GM12878 (cell line): ENCODE data around the gene CALHM4. TPM values are rescaled to one million over a fixed set of nuclear protein-coding genes. Genes with fewer than 3 reads are reported as not detected.
A peak's percentile ranks its signal among the peaks of the same experiment; 100 is the strongest.

Experiments used
- ATAC-seq: fragments of 200-7000 bp; cut with Tn5 transposase; 3 replicates; pipeline ENCODE4 v1.9.1; 2020; ENCODE audit warnings: mild to moderate bottlenecking, moderate library complexity
- BruUV-seq: library from RNA; stranded (reverse); fragments of 400-500 nt; replicated peaks from 2 replicates; lab custom pipeline; 2021; lab: Mats Ljungman, UMichigan
- CTCF ChIA-PET: fragments of 300-600 bp; sonication (Branson Sonifier 250); formaldehyde crosslinking; extraction: SDS; loops from one replicate; lab custom pipeline; 2021; ENCODE audit warnings: inconsistent platforms; lab: Yijun Ruan, JAX
- POLR2A ChIA-PET: fragments of 350-600 bp; formaldehyde crosslinking; extraction: SDS; loops from one replicate; lab custom pipeline; 2021; ENCODE audit warnings: inconsistent platforms; lab: Charles Lee
- RAD21 ChIA-PET: fragments of 300-600 bp; sonication (Branson Sonifier 250); formaldehyde crosslinking; loops from one replicate; lab custom pipeline; 2023; ENCODE audit warnings: antibody characterized with exemption; ENCODE audit not compliant: unreplicated experiment; lab: Charles Lee
- SMC1A ChIA-PET: fragments of 300-600 bp; sonication (Branson Sonifier 250); formaldehyde crosslinking; loops from one replicate; lab custom pipeline; 2023; ENCODE audit not compliant: unreplicated experiment, uncharacterized antibody; lab: Charles Lee
- DNase-seq: peaks from one replicate; pipeline ENCODE4 v3.0.0-alpha.2; 2011; ENCODE audit warnings: low read depth, low spot score
- FAIRE-seq: peaks from 3 replicates; lab custom pipeline; 2011; peaks lifted over from hg19 to GRCh38; lab: Jason Lieb, UNC
- H2AFZ ChIP-seq: 2 replicates; pipeline ENCODE4 v1.6.0; 2011; ENCODE audit warnings: low read depth, low read length, control low read depth; ENCODE audit not compliant: control insufficient read depth
- H3K27ac ChIP-seq: 2 replicates; pipeline ENCODE4 v1.5.1; 2011; ENCODE audit warnings: control low read depth; ENCODE audit not compliant: control insufficient read depth, insufficient read depth
- H3K27me3 ChIP-seq, 2 experiments: replicated peaks in 1 of 2; 2 replicates each; pipeline versions ENCODE4 v1.6.0 to v1.6.1; 2011; ENCODE audit warnings: low read length in 1 of 2; ENCODE audit not compliant: control insufficient read depth in 2 of 2, insufficient read depth in 2 of 2
- H3K36me3 ChIP-seq, 2 experiments: 2 replicates each; pipeline ENCODE4 v1.5.1; 2011; ENCODE audit warnings: low read length in 1 of 2; ENCODE audit not compliant: control insufficient read depth in 2 of 2, insufficient read depth in 2 of 2
- H3K4me1 ChIP-seq: 2 replicates; pipeline ENCODE4 v1.6.1; 2011; ENCODE audit warnings: mild to moderate bottlenecking, low read length, moderate library complexity, mixed read lengths; ENCODE audit not compliant: control insufficient read depth, insufficient read depth
- H3K4me2 ChIP-seq: 2 replicates; pipeline ENCODE4 v1.6.0; 2011; ENCODE audit warnings: control low read depth; ENCODE audit not compliant: control insufficient read depth, insufficient read depth
- H3K4me3 ChIP-seq: fragments of 200-600 bp; sonication (generic); 2 replicates; pipeline ENCODE4 v1.5.1; 2016
- H3K79me2 ChIP-seq: 2 replicates; pipeline ENCODE4 v1.6.0; 2011; ENCODE audit warnings: low read length; ENCODE audit not compliant: control insufficient read depth, insufficient read depth
- H3K9ac ChIP-seq: 2 replicates; pipeline ENCODE4 v1.8.0; 2011; ENCODE audit warnings: low read length, control low read depth, mixed read lengths; ENCODE audit not compliant: control insufficient read depth, insufficient read depth
- H3K9me3 ChIP-seq: replicated peaks from 3 replicates; pipeline ENCODE4 v1.5.1; 2011; ENCODE audit warnings: mild to moderate bottlenecking, low read length; ENCODE audit not compliant: control insufficient read depth, insufficient read depth
- H4K20me1 ChIP-seq: 2 replicates; pipeline ENCODE4 v1.6.0; 2011; ENCODE audit not compliant: control insufficient read depth, insufficient read depth
- KLF5 ChIP-seq: fragments of 450-650 bp; IDR thresholded peaks from 2 replicates; pipeline ENCODE4 v1.6.1; 2014; ENCODE audit warnings: mild to moderate bottlenecking; ENCODE audit not compliant: partially characterized antibody
- MXI1 ChIP-seq: fragments of 150-350 bp; IDR thresholded peaks from 2 replicates; pipeline ENCODE4 v1.6.1; 2011; ENCODE audit warnings: low read depth, mild to moderate bottlenecking, inconsistent platforms, low read length, improper control_type of control experiment
- NBN ChIP-seq: fragments of 450-650 bp; IDR thresholded peaks from 2 replicates; pipeline ENCODE4 v1.6.1; 2016
- NR2C1 ChIP-seq: fragments of 450-650 bp; IDR thresholded peaks from 2 replicates; pipeline ENCODE4 v1.6.1; 2017; ENCODE audit warnings: antibody characterized with exemption, mild to moderate bottlenecking, moderate library complexity
- SREBF2 ChIP-seq: IDR thresholded peaks from 2 replicates; pipeline ENCODE4 v1.6.1; 2012; ENCODE audit warnings: mild to moderate bottlenecking, low read length
- SUZ12 ChIP-seq: fragments of 200-600 bp; sonication (generic); IDR thresholded peaks from one replicate; pipeline ENCODE4 v1.6.1; 2018; ENCODE audit warnings: antibody characterized with exemption, mild to moderate bottlenecking; ENCODE audit not compliant: unreplicated experiment
- WGBS: methylation state at CpG from one replicate; pipeline ENCODE4 v1.1.6; 2016; ENCODE audit warnings: low lambda C conversion rate; ENCODE audit not compliant: insufficient replicate concordance, insufficient coverage; ENCODE audit errors: missing lambda C conversion rate; 5-methylcytosine and 5-hydroxymethylcytosine counted together
- in situ Hi-C: fragments of 300-500 bp; cut with MboI; formaldehyde crosslinking; loops from 9 replicates; pipeline ENCODE4 v1.14.3; 2018; ENCODE audit warnings: mixed read lengths
- intact Hi-C: fragments of 100-400 bp; cut with micrococcal nuclease; formaldehyde crosslinking; loops from one replicate; pipeline ENCODE4 v1.14.2; 2022; ENCODE audit not compliant: unreplicated experiment
- polyA plus RNA-seq, 11 experiments: library from polyadenylated mRNA; depleted of rRNA in 4 of 11; unstranded in 6 of 11; stranded (reverse) in 5 of 11; fragments of >200 nt; fragmentation: Nextera tagmentation in 4 of 11; fragmentation: Illumina TruSeq in 1 of 11; extraction: Ambion mirVana in 4 of 11; extraction: Trizol in 1 of 11; gene quantifications; 1 replicate in 1 of 11; 2 replicates in 10 of 11; pipeline versions ENCODE4 v1.2.1 to v1.2.3, GENCODE V29; 2011 to 2016; ENCODE audit warnings: inconsistent platforms in 2 of 11, missing spikeins in 2 of 11, low read depth in 1 of 11
- total RNA-seq, 4 experiments: library from RNA; depleted of rRNA in 3 of 4; stranded (reverse); fragments of >200 nt in 3 of 4; fragmentation: Illumina TruSeq in 1 of 4; extraction: Trizol in 1 of 4; gene quantifications; 2 replicates each; pipeline versions ENCODE4 v1.2.1 to v1.2.3, GENCODE V29; 2013 to 2021
- TF ChIP-seq, protein P1 (sequence below): fragments of 150-350 bp; IDR thresholded peaks from 2 replicates; pipeline ENCODE4 v1.6.1; 2016; ENCODE audit warnings: low read depth, low read length
- TF ChIP-seq, protein P2 (sequence below): fragments of 450-650 bp; formaldehyde crosslinking; IDR thresholded peaks from 2 replicates; pipeline ENCODE4 v1.4.0; 2020; ENCODE audit warnings: mild to moderate bottlenecking, moderate library complexity
- TF ChIP-seq, protein P3 (sequence below): IDR thresholded peaks from 2 replicates; pipeline ENCODE4 v1.6.1; 2011; ENCODE audit warnings: mild to moderate bottlenecking, low read depth, low read length, moderate library complexity; ENCODE audit not compliant: insufficient replicate concordance
- TF ChIP-seq, protein P4 (sequence below): fragments of 150-350 bp; IDR thresholded peaks from 2 replicates; pipeline ENCODE4 v1.6.1; 2014; ENCODE audit warnings: mild to moderate bottlenecking, low read depth, low read length

The CALHM4 gene
- total and polyA plus RNA-seq, 10 of the 15 experiments (the other 5 are each of a cell fraction or from before 2014, with no cell fraction given), result not detected

DNA sequence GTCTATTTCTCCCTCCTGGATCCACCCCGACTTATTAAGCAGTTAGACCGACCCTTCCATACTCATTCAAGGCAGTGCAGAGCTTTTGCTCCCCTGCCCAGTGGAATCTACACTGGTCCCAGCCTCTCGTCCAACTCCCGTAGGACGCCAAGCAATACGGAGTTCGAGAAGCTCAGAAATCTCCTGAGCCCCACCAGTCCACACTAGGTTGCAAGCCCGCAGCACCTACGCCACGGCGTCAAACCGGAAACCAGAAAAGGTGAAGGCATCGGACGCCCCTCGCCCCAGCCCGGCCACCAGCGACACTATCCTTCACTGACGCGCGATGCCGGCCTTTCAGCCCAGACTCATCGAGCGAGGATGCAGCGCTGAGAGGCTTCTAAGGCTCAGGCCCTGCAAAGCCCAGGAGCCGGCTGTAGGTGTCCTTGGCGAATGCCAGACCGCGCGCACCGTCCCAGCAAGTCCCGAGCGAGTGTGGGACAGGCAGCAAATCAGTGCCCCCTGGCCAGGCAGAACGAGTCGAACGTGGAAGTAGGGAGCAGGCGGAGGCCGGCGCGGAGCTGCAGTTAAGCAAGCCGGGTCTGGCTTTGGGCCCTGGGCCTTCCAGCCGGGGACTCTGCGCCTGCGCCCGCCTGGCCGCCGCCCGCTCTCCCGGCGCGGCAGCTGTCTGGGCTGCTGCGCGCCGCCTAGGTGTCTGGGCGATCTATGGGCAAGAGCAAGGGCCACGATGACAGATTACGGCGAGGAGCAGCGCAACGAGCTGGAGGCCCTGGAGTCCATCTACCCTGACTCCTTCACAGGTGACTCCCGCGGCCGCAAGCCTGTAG is 17.5 kb downstream of the CALHM4 start, which contains the start of gene RWDD1:
TSS of gene RWDD1 (plus strand) at position 649 of the 827 bp plus-strand sequence. CDS start at position 728, 79 bp downstream.
- in situ Hi-C loops, result no loop called here
- no peaks in the 10 kb centered on the region for H4K20me1 ChIP-seq
- ChIA-PET RAD21 (interaction anchor here (0.9 to 2.4 kb wide), 6 partner anchors 10 to 300 kb away, joined by 3 to 7 read pairs (median 3); partner anchors contain the start of gene TSPYL1), SMC1A (interaction anchor here (1.1 to 3.4 kb wide), 10 partner anchors 8 to 333 kb away, joined by 3 to 18 read pairs (median 6); partner anchors contain the start of gene TSPYL1), CTCF (interaction anchor here (0.7 to 3.5 kb wide), 18 partner anchors 8 to 353 kb away, joined by 3 to 17 read pairs (median 5); partner anchors contain the start of genes RSPH4A and TSPYL4), POLR2A (interaction anchor here (0.6 to 1.7 kb wide), 11 partner anchors 11 to 470 kb away, joined by 3 to 11 read pairs (median 4); partner anchors contain the start of genes DSE, NT5DC1, TSPYL1 and TSPYL4)
- H3K27me3 ChIP-seq, result no peaks in the 10 kb centered on the region
- peaks cover 5% of the 10 kb centered on the region; the same call in 1 of the 2 replicates for H3K4me1 ChIP-seq
- peak within 1 kb of the TSS; percentile 95 for H3K9ac ChIP-seq
- no TSS peak for BruUV-seq
- peak within 1 kb of the TSS; percentile 88 for H3K4me3 ChIP-seq
- H3K9me3 ChIP-seq, result no peaks in the 10 kb centered on the region
- peak; percentile 89 for FAIRE-seq
- peak within 1 kb of the TSS; percentile 76 for H3K4me2 ChIP-seq
- H3K36me3 ChIP-seq, result 0 out of 4 replicates have a peak, but pooled peaks cover 0 to 3% of the 10 kb centered on the region in 2 experiments
- peak; percentile 94 for ATAC-seq
- DNase-seq, result peak; percentile 95
- H3K27ac ChIP-seq, result peak within 1 kb of the TSS; percentile 81
- peaks cover 41% of the 10 kb centered on the region for H3K79me2 ChIP-seq
- under 1% methylated on average over 59 of the region's 62 CpGs for WGBS
- intact Hi-C loops, result loop anchor here (2.0 to 5.0 kb wide), 2 partner anchors 110 to 294 kb away; partner anchors contain the start of genes KPNA5 and TSPYL1
- peak within 1 kb of the TSS; percentile 88 for H2AFZ ChIP-seq
- TF ChIP-seq NR2C1 (peak; percentile 56), MXI1 (peak; percentile 91), SREBF2 (no peak), NBN (peak; percentile 95; the same call in 1 of the 2 replicates), KLF5 (peak; percentile 94), SUZ12 (no peak)
- TF ChIP-seq, protein P1, sequence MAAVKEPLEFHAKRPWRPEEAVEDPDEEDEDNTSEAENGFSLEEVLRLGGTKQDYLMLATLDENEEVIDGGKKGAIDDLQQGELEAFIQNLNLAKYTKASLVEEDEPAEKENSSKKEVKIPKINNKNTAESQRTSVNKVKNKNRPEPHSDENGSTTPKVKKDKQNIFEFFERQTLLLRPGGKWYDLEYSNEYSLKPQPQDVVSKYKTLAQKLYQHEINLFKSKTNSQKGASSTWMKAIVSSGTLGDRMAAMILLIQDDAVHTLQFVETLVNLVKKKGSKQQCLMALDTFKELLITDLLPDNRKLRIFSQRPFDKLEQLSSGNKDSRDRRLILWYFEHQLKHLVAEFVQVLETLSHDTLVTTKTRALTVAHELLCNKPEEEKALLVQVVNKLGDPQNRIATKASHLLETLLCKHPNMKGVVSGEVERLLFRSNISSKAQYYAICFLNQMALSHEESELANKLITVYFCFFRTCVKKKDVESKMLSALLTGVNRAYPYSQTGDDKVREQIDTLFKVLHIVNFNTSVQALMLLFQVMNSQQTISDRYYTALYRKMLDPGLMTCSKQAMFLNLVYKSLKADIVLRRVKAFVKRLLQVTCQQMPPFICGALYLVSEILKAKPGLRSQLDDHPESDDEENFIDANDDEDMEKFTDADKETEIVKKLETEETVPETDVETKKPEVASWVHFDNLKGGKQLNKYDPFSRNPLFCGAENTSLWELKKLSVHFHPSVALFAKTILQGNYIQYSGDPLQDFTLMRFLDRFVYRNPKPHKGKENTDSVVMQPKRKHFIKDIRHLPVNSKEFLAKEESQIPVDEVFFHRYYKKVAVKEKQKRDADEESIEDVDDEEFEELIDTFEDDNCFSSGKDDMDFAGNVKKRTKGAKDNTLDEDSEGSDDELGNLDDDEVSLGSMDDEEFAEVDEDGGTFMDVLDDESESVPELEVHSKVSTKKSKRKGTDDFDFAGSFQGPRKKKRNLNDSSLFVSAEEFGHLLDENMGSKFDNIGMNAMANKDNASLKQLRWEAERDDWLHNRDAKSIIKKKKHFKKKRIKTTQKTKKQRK, result peak; percentile 50
- TF ChIP-seq, protein P2, sequence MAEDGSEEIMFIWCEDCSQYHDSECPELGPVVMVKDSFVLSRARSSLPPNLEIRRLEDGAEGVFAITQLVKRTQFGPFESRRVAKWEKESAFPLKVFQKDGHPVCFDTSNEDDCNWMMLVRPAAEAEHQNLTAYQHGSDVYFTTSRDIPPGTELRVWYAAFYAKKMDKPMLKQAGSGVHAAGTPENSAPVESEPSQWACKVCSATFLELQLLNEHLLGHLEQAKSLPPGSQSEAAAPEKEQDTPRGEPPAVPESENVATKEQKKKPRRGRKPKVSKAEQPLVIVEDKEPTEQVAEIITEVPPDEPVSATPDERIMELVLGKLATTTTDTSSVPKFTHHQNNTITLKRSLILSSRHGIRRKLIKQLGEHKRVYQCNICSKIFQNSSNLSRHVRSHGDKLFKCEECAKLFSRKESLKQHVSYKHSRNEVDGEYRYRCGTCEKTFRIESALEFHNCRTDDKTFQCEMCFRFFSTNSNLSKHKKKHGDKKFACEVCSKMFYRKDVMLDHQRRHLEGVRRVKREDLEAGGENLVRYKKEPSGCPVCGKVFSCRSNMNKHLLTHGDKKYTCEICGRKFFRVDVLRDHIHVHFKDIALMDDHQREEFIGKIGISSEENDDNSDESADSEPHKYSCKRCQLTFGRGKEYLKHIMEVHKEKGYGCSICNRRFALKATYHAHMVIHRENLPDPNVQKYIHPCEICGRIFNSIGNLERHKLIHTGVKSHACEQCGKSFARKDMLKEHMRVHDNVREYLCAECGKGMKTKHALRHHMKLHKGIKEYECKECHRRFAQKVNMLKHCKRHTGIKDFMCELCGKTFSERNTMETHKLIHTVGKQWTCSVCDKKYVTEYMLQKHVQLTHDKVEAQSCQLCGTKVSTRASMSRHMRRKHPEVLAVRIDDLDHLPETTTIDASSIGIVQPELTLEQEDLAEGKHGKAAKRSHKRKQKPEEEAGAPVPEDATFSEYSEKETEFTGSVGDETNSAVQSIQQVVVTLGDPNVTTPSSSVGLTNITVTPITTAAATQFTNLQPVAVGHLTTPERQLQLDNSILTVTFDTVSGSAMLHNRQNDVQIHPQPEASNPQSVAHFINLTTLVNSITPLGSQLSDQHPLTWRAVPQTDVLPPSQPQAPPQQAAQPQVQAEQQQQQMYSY, result no peak
- TF ChIP-seq, protein P3, sequence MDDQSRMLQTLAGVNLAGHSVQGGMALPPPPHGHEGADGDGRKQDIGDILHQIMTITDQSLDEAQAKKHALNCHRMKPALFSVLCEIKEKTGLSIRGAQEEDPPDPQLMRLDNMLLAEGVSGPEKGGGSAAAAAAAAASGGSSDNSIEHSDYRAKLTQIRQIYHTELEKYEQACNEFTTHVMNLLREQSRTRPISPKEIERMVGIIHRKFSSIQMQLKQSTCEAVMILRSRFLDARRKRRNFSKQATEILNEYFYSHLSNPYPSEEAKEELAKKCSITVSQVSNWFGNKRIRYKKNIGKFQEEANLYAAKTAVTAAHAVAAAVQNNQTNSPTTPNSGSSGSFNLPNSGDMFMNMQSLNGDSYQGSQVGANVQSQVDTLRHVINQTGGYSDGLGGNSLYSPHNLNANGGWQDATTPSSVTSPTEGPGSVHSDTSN, result no peak
- TF ChIP-seq, protein P4, sequence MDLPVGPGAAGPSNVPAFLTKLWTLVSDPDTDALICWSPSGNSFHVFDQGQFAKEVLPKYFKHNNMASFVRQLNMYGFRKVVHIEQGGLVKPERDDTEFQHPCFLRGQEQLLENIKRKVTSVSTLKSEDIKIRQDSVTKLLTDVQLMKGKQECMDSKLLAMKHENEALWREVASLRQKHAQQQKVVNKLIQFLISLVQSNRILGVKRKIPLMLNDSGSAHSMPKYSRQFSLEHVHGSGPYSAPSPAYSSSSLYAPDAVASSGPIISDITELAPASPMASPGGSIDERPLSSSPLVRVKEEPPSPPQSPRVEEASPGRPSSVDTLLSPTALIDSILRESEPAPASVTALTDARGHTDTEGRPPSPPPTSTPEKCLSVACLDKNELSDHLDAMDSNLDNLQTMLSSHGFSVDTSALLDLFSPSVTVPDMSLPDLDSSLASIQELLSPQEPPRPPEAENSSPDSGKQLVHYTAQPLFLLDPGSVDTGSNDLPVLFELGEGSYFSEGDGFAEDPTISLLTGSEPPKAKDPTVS, result peak; percentile 18; the same call in 1 of the 2 replicates
